T-helper 2 cell treated with Interferon-gamma antibody and Interleukin-4, amounts not matched to agents 100 ng/mL and 5 ng/mL, for 36 hours (primary cell): ENCODE measurements around the gene RB1. TPM values are rescaled to one million over a fixed set of nuclear protein-coding genes. Genes with fewer than 3 reads are reported as not detected.

Source experiments
- intact Hi-C: fragments of 100-400 bp; cut with micrococcal nuclease; formaldehyde crosslinking; loops from one replicate; pipeline ENCODE4 v1.15.1; 2023
- total RNA-seq: library from RNA; stranded (reverse); gene quantifications from 2 replicates; pipeline ENCODE4 v1.2.3, GENCODE V29; 2022

The RB1 gene
- total RNA-seq, 1 donor from 2014 or later: 40.0 TPM

DNA sequence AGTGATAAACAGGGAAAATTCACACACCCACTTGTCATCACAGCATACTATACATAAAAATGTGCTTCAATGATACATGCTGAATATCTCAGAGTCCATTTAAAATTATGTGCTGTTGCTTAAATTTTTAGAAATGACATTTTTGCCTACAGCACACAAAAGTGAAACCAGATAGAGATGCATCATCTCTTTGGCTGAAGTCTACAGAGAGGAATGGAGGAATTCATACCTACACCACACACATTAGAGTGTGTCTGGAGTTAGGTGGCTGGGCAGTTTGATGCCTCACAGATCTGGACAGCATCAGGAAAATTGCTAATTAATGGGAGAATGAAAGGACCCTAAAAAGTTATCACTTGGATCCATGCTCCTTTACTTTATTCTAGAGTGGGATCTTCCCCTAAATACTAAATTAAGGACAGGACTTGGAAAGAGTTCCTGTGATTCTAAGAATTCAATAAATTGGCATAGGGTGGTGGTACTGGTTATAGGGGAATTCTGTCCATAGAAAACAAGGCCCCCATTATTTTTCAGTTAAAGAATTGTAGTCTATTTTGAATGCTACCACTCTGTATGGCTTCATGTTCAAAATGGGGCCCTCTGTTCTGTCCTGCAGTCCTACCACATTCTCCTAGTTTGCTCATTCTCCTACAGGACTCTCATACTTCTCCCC, 188.0 kb downstream of the RB1 start:
- intact Hi-C loops: loop anchor here (1.0 to 10.0 kb wide), 13 partner anchors 14 to 455 kb away; partner anchors contain the start of genes CYSLTR2, ITM2B, LPAR6 and MED4

GRCh38 chr13:48492096-48492440, 188.5 kb downstream of the RB1 start:
- intact Hi-C loops: loop anchor here (1.0 to 10.0 kb wide), 13 partner anchors 13 to 455 kb away; partner anchors contain the start of genes CYSLTR2, ITM2B, LPAR6 and MED4

- intact Hi-C loops: loop anchor here (1.0 to 10.0 kb wide), 13 partner anchors 13 to 456 kb away; partner anchors contain the start of genes CYSLTR2, ITM2B, LPAR6 and MED4
Measured at GRCh38 chr13:48492470-48493065, 189.0 kb downstream of the RB1 start.

DNA sequence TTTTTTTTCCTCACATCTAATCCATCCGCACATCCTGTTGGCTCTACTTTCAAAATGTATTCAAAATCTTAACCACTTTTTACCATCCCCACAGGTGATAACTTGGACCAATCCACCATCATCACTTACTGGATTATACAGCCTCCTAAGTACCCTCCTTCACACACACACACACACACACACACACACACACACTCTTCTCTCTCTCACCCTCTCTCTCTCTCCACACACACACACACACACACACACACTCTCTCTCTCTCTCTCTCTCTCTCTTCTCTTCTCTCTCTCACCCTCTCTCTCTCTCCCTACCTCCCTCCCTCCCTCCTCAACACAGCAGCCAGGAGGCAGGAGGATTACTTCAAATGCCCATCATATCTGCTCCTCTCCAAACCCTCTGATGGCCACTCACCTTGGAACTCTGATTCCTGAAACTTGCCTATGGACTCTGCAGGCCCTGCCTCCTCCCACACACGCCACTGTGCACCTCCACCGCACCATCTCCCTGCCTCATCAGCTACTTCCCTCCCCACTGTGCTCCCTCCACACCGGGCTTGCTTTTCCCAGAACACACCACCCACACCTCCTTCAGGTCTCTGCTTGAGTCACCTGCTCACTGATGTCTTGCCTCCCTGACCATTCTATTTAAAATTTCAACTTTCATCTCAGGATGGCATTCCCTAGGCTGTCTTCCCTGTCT, 189.7 kb downstream of the RB1 start:
- intact Hi-C loops: loop anchor here (2.0 to 10.0 kb wide), 8 partner anchors 48 to 456 kb away; partner anchors contain the start of genes CYSLTR2, ITM2B, MED4 and NUDT15

DNA sequence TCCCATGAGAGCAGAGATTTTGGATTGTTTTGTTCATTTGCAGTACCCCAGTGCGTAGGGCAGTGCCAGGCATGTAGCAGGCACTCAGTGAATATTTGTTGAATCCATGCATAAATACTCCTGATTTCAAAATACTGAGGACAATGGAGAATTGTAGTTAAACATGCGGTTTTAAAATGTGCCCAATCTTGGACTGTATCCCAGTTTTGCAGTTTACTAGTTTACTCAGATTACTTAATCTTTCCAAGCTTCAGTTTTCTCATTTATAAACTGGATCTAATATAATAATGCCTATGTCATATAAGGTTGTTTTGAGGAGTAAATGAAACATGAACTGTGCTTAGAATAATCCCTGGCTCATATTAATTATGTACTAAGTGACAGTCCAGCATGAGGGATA, 190.3 kb downstream of the RB1 start:
- intact Hi-C loops: loop anchor here (2.0 to 10.0 kb wide), 8 partner anchors 49 to 457 kb away; partner anchors contain the start of genes CYSLTR2, ITM2B, MED4 and NUDT15

DNA sequence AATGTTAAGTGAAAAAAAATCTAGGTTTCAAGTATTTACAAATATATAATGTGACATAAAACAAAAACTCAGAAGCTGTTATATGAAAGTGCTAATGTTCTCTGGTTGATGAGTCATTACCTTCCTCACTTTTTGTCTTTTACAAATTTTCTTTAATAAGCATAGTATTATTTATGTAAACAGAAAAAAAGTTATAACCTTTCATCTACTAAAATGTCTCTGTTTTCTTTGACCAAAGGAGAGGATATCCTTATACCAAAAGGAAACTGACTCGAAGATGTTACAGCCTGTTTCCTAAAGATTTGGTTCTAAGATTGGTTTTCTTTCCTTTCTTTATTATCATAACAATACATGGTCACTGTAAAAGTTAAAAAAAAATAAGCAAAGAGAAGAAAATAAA, 191.3 kb downstream of the RB1 start:
- intact Hi-C loops: loop anchor here (5.0 to 10.0 kb wide), 5 partner anchors 50 to 398 kb away; partner anchors contain the start of genes CYSLTR2, ITM2B and MED4

GRCh38 chr13:48496271-48497161, 193.0 kb downstream of the RB1 start:
- intact Hi-C loops: loop anchor here (1.0 to 10.0 kb wide), 2 partner anchors 9 to 52 kb away; no protein-coding TSS in a partner anchor

GRCh38 chr13:48497669-48498068, 194.1 kb downstream of the RB1 start:
- intact Hi-C loops: loop anchor here (1.0 to 10.0 kb wide), 2 partner anchors 8 to 53 kb away; no protein-coding TSS in a partner anchor

GRCh38 chr13:48500652-48501197, 197.2 kb downstream of the RB1 start:
- intact Hi-C loops: no loop called here

GRCh38 chr13:48501705-48502104, 198.2 kb downstream of the RB1 start:
- intact Hi-C loops: no loop called here

DNA sequence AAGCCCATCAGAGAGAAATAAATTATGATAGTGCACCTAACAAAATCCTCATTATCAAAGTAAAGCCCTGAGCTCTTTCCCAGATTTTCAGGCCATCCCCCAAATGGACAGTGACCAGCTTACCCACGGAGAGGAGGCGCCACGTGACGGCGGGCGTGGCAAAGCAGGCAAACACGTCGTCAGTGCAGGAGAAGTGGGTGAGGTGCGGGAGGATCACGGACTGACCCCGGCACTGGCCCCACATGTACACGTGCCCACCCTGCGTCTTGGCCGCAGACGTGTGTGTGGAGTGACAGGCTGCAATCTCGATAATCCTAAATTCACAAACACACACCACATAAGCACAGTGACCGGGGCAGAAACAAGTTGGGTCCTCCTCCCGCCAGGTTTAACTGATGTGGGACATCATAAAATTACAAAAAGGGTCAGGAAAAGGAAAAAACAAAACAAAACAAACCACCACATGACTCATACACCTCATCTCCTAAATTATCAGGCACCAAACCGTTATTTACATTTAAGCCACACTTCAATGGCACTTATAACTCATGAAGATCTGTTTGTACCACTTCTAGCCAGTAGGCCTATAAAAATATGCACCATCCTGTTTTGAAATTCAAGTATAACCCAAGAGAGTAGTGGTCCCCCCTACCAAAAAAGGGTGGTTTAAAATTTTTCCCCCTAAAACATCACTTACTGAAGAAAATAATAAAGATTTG, 199.2 kb downstream of the RB1 start:
- intact Hi-C loops: no loop called here

DNA sequence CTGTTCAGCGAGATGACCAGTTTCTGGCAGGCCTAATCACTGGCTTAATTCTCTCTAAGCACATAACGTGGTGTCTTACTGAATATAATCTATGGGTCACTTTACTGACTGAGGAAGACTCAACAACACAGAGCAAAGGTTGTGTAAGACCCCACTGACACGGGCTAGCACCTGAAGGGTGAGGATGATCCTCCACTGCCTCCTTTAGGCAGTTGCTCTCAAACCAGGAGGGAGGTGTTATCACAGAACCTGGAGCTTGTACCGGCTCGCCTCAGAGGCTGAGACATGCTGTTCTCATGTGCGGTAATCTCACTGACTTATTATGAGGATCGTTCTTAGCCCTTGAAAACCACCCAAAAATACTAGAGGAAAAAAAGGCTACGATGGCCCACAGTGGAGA, 201.1 kb downstream of the RB1 start:
- intact Hi-C loops: loop anchor here (1.0 kb wide), 6 partner anchors 7 to 466 kb away; no protein-coding TSS in a partner anchor

GRCh38 chr13:48505012-48505411, 201.5 kb downstream of the RB1 start:
- intact Hi-C loops: loop anchor here (1.0 kb wide), 6 partner anchors 8 to 467 kb away; no protein-coding TSS in a partner anchor

- intact Hi-C loops: loop anchor here (1.0 kb wide), 6 partner anchors 8 to 467 kb away; no protein-coding TSS in a partner anchor
Measured at GRCh38 chr13:48505597-48506091, 202.1 kb downstream of the RB1 start.

DNA sequence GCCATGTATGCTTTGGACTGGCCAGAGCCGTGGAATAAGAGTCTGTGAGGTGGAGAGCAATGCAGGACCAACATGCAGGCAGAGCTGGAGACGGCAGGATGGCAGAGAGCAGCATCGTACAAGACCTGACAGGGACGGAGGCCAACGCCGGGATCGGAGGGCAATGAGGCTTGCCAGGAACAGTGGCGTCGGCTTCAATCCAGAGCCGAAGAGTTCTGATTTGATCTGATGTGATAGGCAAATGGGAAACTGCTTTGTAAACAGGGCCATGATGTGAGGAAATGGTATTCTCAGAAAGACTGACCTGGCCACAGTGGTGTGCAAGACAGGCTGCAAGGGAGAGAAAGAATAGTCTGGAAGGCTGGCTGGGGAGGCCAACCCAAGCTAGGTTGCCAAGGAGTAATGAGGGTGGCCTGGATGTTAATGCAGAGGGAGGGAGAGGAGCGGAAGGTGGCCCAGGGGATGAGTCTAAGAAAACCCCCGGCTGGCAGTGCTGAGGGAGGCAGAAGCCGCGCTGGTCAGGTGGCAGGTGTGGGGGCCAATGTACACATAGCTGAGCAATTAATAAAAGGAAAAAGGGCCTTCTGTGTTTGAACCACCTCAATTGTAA, 202.6 kb downstream of the RB1 start:
- intact Hi-C loops: no loop called here

DNA sequence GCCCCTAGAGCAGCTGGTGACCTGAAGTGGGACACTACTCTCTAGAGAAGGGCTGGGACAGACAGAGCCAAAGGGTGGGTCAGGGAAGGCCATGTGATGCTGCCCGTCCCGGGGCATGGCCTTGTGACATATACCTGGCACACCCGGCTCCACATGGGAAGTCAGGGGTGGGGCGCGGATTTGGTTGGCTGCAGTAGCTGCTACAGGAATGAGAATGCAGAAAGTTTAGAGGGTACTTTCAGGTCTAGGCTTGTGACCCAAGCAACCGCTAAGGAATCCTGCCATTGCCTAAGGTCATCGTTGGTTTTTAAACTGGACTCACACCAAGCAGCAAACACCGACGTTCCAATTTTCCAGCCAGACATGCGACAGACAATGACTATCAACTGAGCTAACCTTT, 203.5 kb downstream of the RB1 start:
- intact Hi-C loops: no loop called here

DNA sequence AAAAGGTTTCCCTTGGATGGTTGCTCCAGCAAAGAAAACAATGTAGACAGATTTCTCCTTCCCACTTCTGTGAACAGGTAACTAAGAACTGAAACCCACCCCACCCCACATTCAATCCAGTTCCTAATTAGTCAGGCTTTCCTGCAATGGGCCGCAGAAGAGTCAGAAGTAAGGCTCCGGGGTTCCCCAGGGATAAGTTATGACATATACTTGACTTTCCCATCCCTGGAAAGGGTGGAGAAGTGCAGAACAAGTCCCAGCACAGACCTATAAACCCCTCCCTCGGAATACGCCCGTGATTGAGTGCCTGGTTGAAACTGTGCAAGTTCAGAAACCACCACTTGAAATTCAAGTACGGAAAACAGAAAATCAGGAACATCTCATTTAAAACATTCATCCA, 204.5 kb downstream of the RB1 start:
- intact Hi-C loops: no loop called here

DNA sequence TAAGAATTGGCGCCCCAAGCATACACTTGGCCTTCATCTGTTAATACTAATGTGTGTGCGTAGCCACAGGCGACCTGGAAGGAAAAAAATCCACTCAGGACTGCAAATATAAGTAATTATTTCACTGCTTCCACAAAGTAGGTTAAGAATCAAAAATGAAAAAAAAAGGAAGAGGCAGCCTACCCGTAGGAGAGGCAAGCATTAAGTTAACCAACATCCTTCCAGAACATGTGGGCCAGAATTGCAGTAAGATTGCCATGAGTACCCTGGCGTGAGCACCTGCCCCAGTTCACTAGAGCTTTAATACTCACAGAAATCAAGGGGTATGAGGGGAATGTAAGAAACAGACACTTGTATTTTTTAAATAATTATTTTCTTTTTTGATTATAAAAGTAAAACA, 207.1 kb downstream of the RB1 start:
- intact Hi-C loops: no loop called here

- intact Hi-C loops: no loop called here
Measured at GRCh38 chr13:48511621-48512230, 208.2 kb downstream of the RB1 start.
